Stimulated activated CD4-positive, alpha-beta T cell treated with anti-CD3 and anti-CD28 coated beads, TNF-alpha, amount 100 ng/mL, for 24 hours (primary cell): ENCODE measurements around the gene JPH2.

ENCODE experiments used
- DNase-seq, 3 experiments: peaks; one replicate each; pipeline ENCODE4 v3.0.0-alpha.2; 2020; ENCODE audit warnings: low read depth in 3 of 3

JPH2 gene

GRCh38 chr20:44187772-44188709 lies 1.1 kb upstream of the JPH2 start:
- DNase-seq, result no peak

- DNase-seq, result no peak
Measured at GRCh38 chr20:44186674-44187053, 324 bp downstream of the JPH2 start.

- DNase-seq, result no peak
Measured at GRCh38 chr20:44186201-44186600, 787 bp downstream of the JPH2 start.

- no peak for DNase-seq
Measured at GRCh38 chr20:44185574-44185973, 1.4 kb downstream of the JPH2 start.

GRCh38 chr20:44183282-44183681 lies 3.7 kb downstream of the JPH2 start:
- DNase-seq, result no peak

- DNase-seq, result no peak
Measured at GRCh38 chr20:44182863-44183262, 4.1 kb downstream of the JPH2 start.

- DNase-seq, result no peak
Measured at GRCh38 chr20:44182135-44182765, 4.7 kb downstream of the JPH2 start.

GRCh38 chr20:44181611-44182010 lies 5.4 kb downstream of the JPH2 start:
- DNase-seq, result no peak

GRCh38 chr20:44180814-44181213 lies 6.2 kb downstream of the JPH2 start:
- no peak for DNase-seq

- no peak for DNase-seq
Measured at GRCh38 chr20:44176833-44177534, 10.0 kb downstream of the JPH2 start.

- DNase-seq, result no peak
Measured at GRCh38 chr20:44174996-44175765, 11.8 kb downstream of the JPH2 start.

- DNase-seq, result no peak
Measured at GRCh38 chr20:44173846-44174245, 13.1 kb downstream of the JPH2 start.

GRCh38 chr20:44173116-44173515 lies 13.9 kb downstream of the JPH2 start:
- DNase-seq, result no peak

GRCh38 chr20:44172572-44172950 lies 14.4 kb downstream of the JPH2 start:
- no peak for DNase-seq

- DNase-seq, result no peak
Measured at GRCh38 chr20:44171775-44172571, 15.0 kb downstream of the JPH2 start.

GRCh38 chr20:44170816-44171410 lies 16.1 kb downstream of the JPH2 start:
- DNase-seq, result no peak

GRCh38 chr20:44167736-44168135 lies 19.3 kb downstream of the JPH2 start:
- no peak for DNase-seq

GRCh38 chr20:44166477-44166876 lies 20.5 kb downstream of the JPH2 start:
- DNase-seq, result no peak

GRCh38 chr20:44166008-44166407 lies 21.0 kb downstream of the JPH2 start:
- DNase-seq, result no peak

- DNase-seq, result no peak
Measured at GRCh38 chr20:44160133-44160532, 26.9 kb downstream of the JPH2 start.

- no peak for DNase-seq
Measured at GRCh38 chr20:44159711-44160110, 27.3 kb downstream of the JPH2 start.
